Liver (tissue), 3 donors: ENCODE results near the gene ABCC2.

Experiments used
- CTCF ChIP-seq: fragments of 150-350 bp; IDR thresholded peaks from 2 replicates; pipeline ENCODE4 v1.5.1; 2017; ENCODE audit warnings: improper control_type of control experiment, low read depth, low read length; ENCODE audit not compliant: missing input control
- MAX ChIP-seq: IDR thresholded peaks from 2 replicates; pipeline ENCODE4 v1.6.1; 2016; ENCODE audit warnings: antibody characterized with exemption
- RAD21 ChIP-seq, 2 donors: IDR thresholded peaks; 2 replicates each; pipeline ENCODE4 v1.6.1; 2016; ENCODE audit warnings: antibody characterized with exemption in 2 of 2, mild to moderate bottlenecking in 2 of 2
- TAF1 ChIP-seq: conservative IDR thresholded peaks from 2 replicates; pipeline ENCODE4 v1.6.1; 2016; ENCODE audit warnings: antibody characterized with exemption, mild to moderate bottlenecking
- donor health status: healthy.
- donor health status: healthy.

- TF ChIP-seq CTCF, result no peak
- no peak for TF ChIP-seq RAD21 (IDR thresholded peaks at IDR 0.05)
- no peak for TF ChIP-seq MAX
- no peak for TF ChIP-seq TAF1
Measured at GRCh38 chr10:99869581-99870122, 87.2 kb downstream of the ABCC2 start.
